ENCODE measurements around the gene MRAP2. TPM values are rescaled to one million over a fixed set of nuclear protein-coding genes. Genes with fewer than 3 reads are reported as not detected.

Gene MRAP2
- total and polyA plus RNA-seq, 2 experiments from 2014 or later: 1.1 to 1.3 TPM

GRCh38 chr6:84052883-84053241 lies 19.3 kb downstream of the MRAP2 start:
- Histone ChIP-seq H3K9me3 (ENCODE audit: low read depth) (no peaks in the 10 kb centered on the region), H3K9me2 (ENCODE audit: insufficient read depth) (no peaks in the 10 kb centered on the region), H3K27ac (no peak overlapping the region), H3K9ac (no peak overlapping the region), H3K4me2 (ENCODE audit: unreplicated experiment) (peak overlapping the region; percentile 71), H3K4me3 (no peak overlapping the region), H2AFZ (peak overlapping the region; percentile 48; the same call in 1 of the 2 replicates), H3K27me3 (replicated peaks; ENCODE audit: insufficient read depth) (no peaks in the 10 kb centered on the region), H3K4me1 (ENCODE audit: insufficient read depth) (peaks cover 14% of the 10 kb centered on the region; the same call in 1 of the 2 replicates), H4K20me1 (ENCODE audit: insufficient read depth) (no peaks in the 10 kb centered on the region), H3K79me2 (ENCODE audit: insufficient read depth) (no peaks in the 10 kb centered on the region), H3F3A (ENCODE audit: insufficient read depth) (0 out of 2 replicates have a peak, but pooled peaks cover 13% of the 10 kb centered on the region), H3K36me3 (ENCODE audit: low read depth) (no peaks in the 10 kb centered on the region)
- in situ Hi-C loops (cut with MboI): no loop called here
- DNase-seq: no peak
- TF ChIP-seq EZH2phosphoT487 (IDR thresholded peaks at IDR 0.05; ENCODE audit: insufficient read depth, low read depth) (no peak), EZH2 (IDR thresholded peaks at IDR 0.05; ENCODE audit: insufficient read depth, poor library complexity, severe bottlenecking) (no peak)
- WGBS, 2 experiments (ENCODE audit: low coverage in 1 of 2, low lambda C conversion rate in 2 of 2, missing lambda C conversion rate in 2 of 2): 78 to 80% methylated on average over 7 of the region's 7 CpGs

GRCh38 chr6:84055647-84056046 lies 22.1 kb downstream of the MRAP2 start:
- no peak overlapping the region for H3K4me2 ChIP-seq (ENCODE audit: unreplicated experiment)
- DNase-seq: no peak
- in situ Hi-C loops (cut with MboI): no loop called here
- 53 to 61% methylated on average over 2 of the region's 2 CpGs for WGBS, 2 experiments (ENCODE audit: low coverage in 1 of 2, low lambda C conversion rate in 2 of 2, missing lambda C conversion rate in 2 of 2)
- no peaks in the 10 kb centered on the region for H3K79me2 ChIP-seq (ENCODE audit: insufficient read depth)
- H3K9me2 ChIP-seq (ENCODE audit: insufficient read depth): no peaks in the 10 kb centered on the region
- H3K4me1 ChIP-seq (ENCODE audit: insufficient read depth): peaks cover 14% of the 10 kb centered on the region; the same call in 1 of the 2 replicates
- H3K36me3 ChIP-seq (ENCODE audit: low read depth): no peaks in the 10 kb centered on the region
- TF ChIP-seq EZH2phosphoT487 (IDR thresholded peaks at IDR 0.05; ENCODE audit: insufficient read depth, low read depth): no peak
- TF ChIP-seq EZH2 (IDR thresholded peaks at IDR 0.05; ENCODE audit: insufficient read depth, poor library complexity, severe bottlenecking): no peak
- no peak overlapping the region for H3K27ac ChIP-seq
- H4K20me1 ChIP-seq (ENCODE audit: insufficient read depth): no peaks in the 10 kb centered on the region
- 0 out of 2 replicates have a peak, but pooled peaks cover 13% of the 10 kb centered on the region for H3F3A ChIP-seq (ENCODE audit: insufficient read depth)
- no peak overlapping the region for H3K4me3 ChIP-seq
- H3K9ac ChIP-seq: no peak overlapping the region
- H3K27me3 ChIP-seq (replicated peaks; ENCODE audit: insufficient read depth): no peaks in the 10 kb centered on the region
- H2AFZ ChIP-seq: no peak overlapping the region
- H3K9me3 ChIP-seq (ENCODE audit: low read depth): no peaks in the 10 kb centered on the region

- H3K79me2 ChIP-seq (ENCODE audit: insufficient read depth): no peaks in the 10 kb centered on the region
- H3K27ac ChIP-seq: no peak overlapping the region
These were observed 24.3 kb downstream of the MRAP2 start for GRCh38 chr6:84057908-84058307.

GRCh38 chr6:84059082-84059481 lies 25.5 kb downstream of the MRAP2 start:
- H2AFZ ChIP-seq: no peak overlapping the region
- no peaks in the 10 kb centered on the region for H3K9me2 ChIP-seq (ENCODE audit: insufficient read depth)
- H3K79me2 ChIP-seq (ENCODE audit: insufficient read depth): no peaks in the 10 kb centered on the region
- H3K27ac ChIP-seq: no peak overlapping the region
- no peak overlapping the region for H3K4me2 ChIP-seq (ENCODE audit: unreplicated experiment)
- H3K27me3 ChIP-seq (replicated peaks; ENCODE audit: insufficient read depth): no peaks in the 10 kb centered on the region
- H3K4me1 ChIP-seq (ENCODE audit: insufficient read depth): no peaks in the 10 kb centered on the region
- no peaks in the 10 kb centered on the region for H4K20me1 ChIP-seq (ENCODE audit: insufficient read depth)
- 73 to 80% methylated on average over 2 of the region's 2 CpGs for WGBS, 2 experiments (ENCODE audit: low coverage in 1 of 2, low lambda C conversion rate in 2 of 2, missing lambda C conversion rate in 2 of 2)
- H3F3A ChIP-seq (ENCODE audit: insufficient read depth): no peaks in the 10 kb centered on the region
- no peak overlapping the region for H3K9ac ChIP-seq
- no peaks in the 10 kb centered on the region for H3K36me3 ChIP-seq (ENCODE audit: low read depth)
- TF ChIP-seq EZH2 (IDR thresholded peaks at IDR 0.05; ENCODE audit: insufficient read depth, poor library complexity, severe bottlenecking) (no peak), EZH2phosphoT487 (IDR thresholded peaks at IDR 0.05; ENCODE audit: insufficient read depth, low read depth) (no peak)
- no peaks in the 10 kb centered on the region for H3K9me3 ChIP-seq (ENCODE audit: low read depth)
- in situ Hi-C loops (cut with MboI): no loop called here
- DNase-seq: no peak
- H3K4me3 ChIP-seq: no peak overlapping the region

More at GRCh38 chr6:84057908-84058307, 24.3 kb downstream of the MRAP2 start:
- H2AFZ ChIP-seq: no peak overlapping the region
- no peaks in the 10 kb centered on the region for H3K27me3 ChIP-seq (replicated peaks; ENCODE audit: insufficient read depth)
- no peak overlapping the region for H3K9ac ChIP-seq
- no peaks in the 10 kb centered on the region for H3K4me1 ChIP-seq (ENCODE audit: insufficient read depth)
- TF ChIP-seq EZH2 (IDR thresholded peaks at IDR 0.05; ENCODE audit: insufficient read depth, poor library complexity, severe bottlenecking) (no peak), EZH2phosphoT487 (IDR thresholded peaks at IDR 0.05; ENCODE audit: insufficient read depth, low read depth) (no peak)
- H3K4me2 ChIP-seq (ENCODE audit: unreplicated experiment): no peak overlapping the region
- H4K20me1 ChIP-seq (ENCODE audit: insufficient read depth): no peaks in the 10 kb centered on the region
- H3F3A ChIP-seq (ENCODE audit: insufficient read depth): no peaks in the 10 kb centered on the region
- no peaks in the 10 kb centered on the region for H3K9me3 ChIP-seq (ENCODE audit: low read depth)
- in situ Hi-C loops (cut with MboI): no loop called here
- no peak overlapping the region for H3K4me3 ChIP-seq
- H3K9me2 ChIP-seq (ENCODE audit: insufficient read depth): no peaks in the 10 kb centered on the region
- WGBS, 2 experiments (ENCODE audit: low coverage in 1 of 2, low lambda C conversion rate in 2 of 2, missing lambda C conversion rate in 2 of 2): 63 to 72% methylated on average over 4 of the region's 4 CpGs
- H3K36me3 ChIP-seq (ENCODE audit: low read depth): no peaks in the 10 kb centered on the region
- DNase-seq: no peak

GRCh38 chr6:84061174-84061573 lies 27.6 kb downstream of the MRAP2 start:
- Histone ChIP-seq H2AFZ (no peak overlapping the region), H3K27ac (no peak overlapping the region)

More at GRCh38 chr6:84061174-84061573, 27.6 kb downstream of the MRAP2 start:
- Histone ChIP-seq H3K79me2 (ENCODE audit: insufficient read depth) (no peaks in the 10 kb centered on the region), H3K36me3 (ENCODE audit: low read depth) (no peaks in the 10 kb centered on the region), H3K9me3 (ENCODE audit: low read depth) (no peaks in the 10 kb centered on the region), H3K9me2 (ENCODE audit: insufficient read depth) (no peaks in the 10 kb centered on the region), H3K4me3 (no peak overlapping the region), H4K20me1 (ENCODE audit: insufficient read depth) (no peaks in the 10 kb centered on the region), H3K4me2 (ENCODE audit: unreplicated experiment) (no peak overlapping the region), H3K4me1 (ENCODE audit: insufficient read depth) (peaks cover 4% of the 10 kb centered on the region; the same call in 1 of the 2 replicates), H3K27me3 (replicated peaks; ENCODE audit: insufficient read depth) (no peaks in the 10 kb centered on the region), H3K9ac (no peak overlapping the region), H3F3A (ENCODE audit: insufficient read depth) (0 out of 2 replicates have a peak, but pooled peaks cover 3% of the 10 kb centered on the region)
- in situ Hi-C loops (cut with MboI): no loop called here
- peak; percentile 57 for DNase-seq
- TF ChIP-seq EZH2phosphoT487 (IDR thresholded peaks at IDR 0.05; ENCODE audit: insufficient read depth, low read depth): no peak
